SK-N-DZ (cell line): Measurements from ENCODE around the gene MTM1.

Experiments
- DNase-seq: peaks from one replicate; pipeline ENCODE4 v3.0.0-alpha.2; 2015; ENCODE audit warnings: low spot score

MTM1 gene

DNA sequence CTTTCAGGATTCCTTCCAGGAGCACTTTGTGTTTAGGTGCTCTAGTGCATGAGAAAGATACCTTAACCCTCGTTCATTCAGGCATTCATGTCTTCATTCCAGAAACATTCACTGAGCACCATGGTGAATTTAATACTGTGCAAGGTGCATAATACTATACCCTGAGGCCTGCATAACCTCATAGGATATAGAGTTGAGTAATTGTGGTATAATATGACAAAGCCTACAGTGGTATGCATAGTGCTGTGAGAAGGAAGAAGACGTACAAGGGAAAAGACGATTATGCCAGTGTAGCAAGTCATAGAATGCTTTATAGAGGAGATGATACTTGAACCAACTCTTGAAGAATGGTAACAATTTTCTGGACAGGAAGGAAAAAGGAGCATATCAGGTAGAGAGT lies 34.3 kb downstream of the MTM1 start:
- no peak for DNase-seq

DNA sequence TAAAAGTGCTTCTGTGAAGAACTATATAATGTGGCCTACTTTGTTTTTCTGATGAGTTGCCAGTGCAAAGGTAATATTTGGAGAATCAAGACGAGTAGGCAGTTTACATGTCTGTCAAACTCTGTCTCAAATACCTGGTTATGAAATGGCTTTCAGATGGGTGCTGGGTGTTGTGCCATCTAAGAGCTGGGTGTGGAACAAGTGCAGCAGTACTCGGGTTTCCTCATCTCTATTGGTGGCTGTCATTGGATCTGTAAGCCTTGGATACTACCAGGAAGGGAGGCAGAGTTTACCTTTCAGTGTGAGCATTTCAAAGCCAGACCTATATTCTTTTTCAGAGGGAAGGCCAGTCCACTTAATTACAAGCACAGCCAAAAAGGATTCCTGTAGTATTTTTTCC lies 37.2 kb downstream of the MTM1 start:
- no peak for DNase-seq

DNA sequence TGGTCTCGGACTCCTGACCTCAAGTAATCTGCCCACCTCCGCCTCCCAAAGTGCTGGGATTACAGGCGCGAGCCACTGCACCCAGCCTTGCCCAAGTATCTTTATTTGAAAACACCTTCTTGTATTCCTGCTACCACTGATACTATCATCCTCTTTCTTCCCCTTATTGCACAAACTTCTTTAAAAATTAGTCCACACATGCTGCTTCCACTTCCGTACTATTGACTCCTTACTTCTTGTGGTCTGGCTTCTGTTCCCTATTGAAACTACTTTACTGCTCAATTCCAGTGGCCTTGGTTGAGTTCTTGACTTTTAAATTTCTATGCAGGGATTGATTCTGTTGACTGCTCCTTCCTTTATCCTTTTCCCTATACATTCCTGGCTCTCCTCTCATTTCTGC lies 38.8 kb downstream of the MTM1 start:
- DNase-seq, result no peak

DNA sequence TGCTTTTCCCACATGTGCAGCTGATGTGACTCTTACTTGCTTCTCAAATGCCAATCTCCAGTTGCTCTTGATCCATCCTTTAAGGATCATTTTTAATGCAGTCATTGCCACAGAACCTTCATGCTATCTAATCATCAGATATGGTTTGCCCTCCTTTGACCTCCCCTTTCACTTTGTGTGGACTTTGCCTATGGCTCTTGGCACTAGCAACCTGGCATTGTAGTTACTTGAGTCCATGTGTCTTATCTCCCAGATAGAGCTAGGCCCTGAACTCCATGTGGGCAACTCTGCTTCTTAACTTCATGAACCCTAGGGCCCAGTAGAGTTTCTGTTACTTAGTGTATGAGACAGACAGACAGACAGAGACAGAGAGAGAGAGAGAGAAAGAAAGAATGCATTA lies 41.6 kb downstream of the MTM1 start:
- DNase-seq, result no peak

DNA sequence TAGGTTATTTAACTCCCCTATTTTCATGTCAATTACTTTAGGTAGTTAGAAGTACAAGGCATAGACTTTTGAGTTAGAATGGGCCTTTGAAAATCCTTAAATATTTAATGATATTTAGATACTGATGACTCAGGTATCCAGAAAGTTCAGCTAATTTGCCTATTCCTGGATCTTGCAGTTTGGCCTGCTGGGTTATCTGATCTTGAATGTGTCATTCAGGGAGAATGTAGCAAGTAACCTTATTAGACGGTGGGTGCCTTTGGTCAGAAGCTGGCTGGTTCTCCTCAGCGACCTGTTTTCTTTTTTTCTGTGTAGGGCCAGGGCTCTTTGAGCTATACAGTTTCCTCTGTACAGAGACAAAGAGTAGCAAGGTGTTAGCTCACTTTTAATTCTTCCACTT lies 42.0 kb downstream of the MTM1 start:
- no peak for DNase-seq

DNA sequence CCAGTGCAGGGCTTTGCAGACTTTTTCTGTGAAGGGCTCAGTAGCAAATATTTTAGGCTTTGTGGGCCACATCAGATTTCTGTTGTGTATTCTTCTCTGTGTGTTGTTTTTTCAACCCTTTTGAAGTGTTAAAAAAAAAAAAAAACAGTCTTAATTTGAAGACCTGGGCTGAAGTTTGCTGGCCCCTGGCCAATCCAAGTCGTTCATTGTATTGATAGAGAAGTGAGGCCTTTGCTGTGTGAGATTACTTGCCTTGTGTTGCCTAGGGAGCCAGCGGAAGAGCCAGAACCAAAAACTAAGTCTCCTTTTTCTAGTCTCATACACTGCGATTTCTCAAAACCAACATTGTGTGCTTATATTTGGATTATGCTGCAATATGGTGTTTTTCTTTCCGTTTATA lies 46.9 kb downstream of the MTM1 start:
- no peak for DNase-seq

DNA sequence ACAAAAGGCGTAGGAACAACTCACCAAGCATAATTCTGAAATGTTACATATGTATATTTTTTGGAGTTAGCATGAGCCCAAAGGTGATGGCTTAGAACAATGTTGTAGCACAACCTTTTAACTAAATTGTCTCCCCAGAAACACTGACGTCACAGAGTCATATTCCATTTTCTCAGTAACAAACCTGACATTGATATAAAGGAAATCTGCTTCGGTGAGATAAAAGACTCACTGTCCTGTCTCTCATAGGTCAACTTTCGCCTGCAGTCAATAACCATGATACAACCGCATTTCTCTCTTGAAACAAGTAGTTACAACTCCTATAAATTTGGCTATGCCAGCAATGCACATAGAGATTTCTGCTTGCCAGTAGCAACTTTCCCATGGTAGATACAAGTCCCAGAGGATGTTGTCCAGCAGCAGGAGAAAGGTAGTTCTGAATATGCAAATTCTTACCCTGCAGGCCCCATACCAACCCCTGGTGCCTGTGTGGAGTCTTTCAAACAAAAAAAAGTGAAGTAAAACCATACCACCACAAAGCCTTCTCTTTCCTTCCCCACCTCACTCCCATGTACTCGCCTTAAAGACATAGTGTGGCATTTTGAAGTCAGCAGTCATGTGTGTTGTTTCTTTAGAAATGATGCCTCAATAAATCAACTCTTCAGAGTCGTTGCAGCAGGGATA lies 47.9 kb downstream of the MTM1 start:
- no peak for DNase-seq

DNA sequence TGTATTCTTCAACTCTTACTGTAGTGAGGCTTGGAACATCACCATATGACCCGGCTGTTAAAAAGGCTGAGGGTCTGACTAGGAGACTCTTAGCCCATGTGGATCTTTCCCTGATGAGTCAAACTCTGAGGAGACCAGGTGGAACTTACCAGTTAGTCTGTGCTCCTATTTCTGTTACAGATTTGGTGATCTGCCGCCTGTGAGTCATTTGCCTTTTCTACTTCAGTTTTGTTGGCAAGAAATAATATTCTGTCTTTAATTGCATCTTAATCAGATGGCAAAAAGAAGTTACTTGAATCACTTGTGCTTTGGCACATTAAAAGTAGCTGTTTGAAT lies 48.4 kb downstream of the MTM1 start:
- no peak for DNase-seq

DNA sequence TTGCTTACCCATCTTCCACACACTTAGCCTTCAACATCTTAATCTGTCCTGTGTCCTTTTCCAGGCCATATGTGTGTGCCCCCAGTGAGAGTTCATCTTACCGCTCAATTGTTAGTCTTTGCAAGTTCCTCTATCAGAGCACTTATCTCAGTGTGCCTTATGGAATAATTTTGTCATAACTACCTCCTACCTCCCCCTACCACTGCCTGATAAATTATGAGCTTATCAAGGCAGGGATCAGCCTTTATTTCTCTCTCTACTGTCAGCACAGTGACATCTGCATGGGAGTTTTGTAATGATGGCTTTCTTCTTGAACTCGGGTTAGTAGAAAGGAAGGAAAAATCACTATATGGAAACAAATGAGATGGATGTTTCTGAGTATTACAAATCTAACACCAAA lies 53.2 kb downstream of the MTM1 start:
- peak; percentile 7 for DNase-seq

DNA sequence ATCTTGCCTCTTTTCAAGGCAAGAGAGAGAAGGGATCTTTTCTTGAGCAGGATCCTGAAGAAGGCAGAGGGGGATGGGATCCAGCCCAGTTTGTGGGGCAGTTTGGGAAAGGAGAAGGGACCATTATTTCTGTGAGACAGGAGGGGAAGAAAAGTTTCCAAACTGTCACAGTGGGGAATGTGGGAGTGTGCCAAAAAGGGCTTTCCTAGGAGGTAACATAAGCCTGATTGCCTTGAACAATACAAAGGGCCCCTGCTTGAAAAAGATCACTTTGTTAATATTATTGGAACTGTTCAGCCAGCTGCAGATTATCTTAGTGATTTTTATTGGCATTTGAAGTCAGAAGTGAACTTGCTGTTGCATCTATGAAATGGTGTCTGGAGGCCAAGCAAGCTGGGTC lies 55.2 kb downstream of the MTM1 start:
- no peak for DNase-seq

DNA sequence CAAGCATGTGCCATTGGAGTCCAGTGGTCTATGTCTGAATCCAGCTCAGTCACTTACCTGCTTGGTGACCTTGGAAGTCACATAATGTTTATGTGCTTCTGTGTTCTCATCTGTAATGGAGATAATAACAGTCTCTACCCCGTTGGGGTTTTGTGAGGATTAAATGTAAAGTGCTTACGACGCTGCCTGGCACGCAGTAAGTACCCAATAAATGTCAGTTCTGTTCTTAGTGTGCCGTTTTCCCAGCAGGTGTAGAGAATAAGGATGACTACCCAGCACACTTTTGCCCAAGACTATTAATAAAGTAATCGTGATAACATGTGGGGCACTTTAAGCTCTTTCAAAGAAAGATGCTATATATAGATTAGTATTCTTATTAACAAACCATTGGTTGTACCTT lies 56.7 kb downstream of the MTM1 start:
- DNase-seq, result no peak

DNA sequence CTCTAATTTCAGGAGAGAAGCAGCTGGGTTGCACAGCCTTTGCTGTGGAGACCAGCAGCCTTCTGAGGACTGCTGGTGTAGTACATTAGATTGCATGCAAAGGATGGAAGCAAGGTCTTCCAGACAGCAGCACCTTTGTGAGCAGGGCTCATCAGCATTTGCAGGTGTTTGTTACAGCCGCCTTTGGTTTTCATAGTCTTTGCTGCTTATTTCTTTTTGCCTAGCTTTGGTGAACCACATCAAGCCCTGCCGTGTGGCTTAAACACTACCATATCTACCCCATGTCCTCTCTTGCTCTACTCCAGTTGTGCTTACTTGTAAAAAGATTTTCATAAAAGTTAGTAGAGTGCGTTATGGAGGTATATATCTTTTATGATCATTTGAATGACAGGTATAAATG lies 57.5 kb downstream of the MTM1 start:
- DNase-seq, result no peak

DNA sequence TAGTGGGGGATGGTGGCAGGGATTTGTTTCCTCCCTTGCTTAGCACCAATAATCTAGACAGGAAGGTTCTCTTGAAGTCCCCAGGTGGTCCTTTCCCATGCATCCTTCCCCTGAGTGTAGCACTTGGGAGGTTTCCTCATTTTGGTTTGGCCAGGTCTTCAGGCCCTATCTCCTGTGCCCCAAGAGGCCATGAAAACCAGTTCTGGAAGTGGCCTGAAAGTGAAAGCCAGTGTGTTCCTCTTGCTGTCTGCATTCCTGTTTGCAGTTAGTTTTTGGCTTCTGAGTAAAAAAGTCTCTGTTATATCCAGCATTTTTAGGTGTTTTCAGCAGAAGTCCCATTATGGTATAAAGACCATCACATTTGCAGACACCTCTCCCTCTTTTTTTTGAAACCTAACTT lies 59.5 kb downstream of the MTM1 start:
- no peak for DNase-seq

DNA sequence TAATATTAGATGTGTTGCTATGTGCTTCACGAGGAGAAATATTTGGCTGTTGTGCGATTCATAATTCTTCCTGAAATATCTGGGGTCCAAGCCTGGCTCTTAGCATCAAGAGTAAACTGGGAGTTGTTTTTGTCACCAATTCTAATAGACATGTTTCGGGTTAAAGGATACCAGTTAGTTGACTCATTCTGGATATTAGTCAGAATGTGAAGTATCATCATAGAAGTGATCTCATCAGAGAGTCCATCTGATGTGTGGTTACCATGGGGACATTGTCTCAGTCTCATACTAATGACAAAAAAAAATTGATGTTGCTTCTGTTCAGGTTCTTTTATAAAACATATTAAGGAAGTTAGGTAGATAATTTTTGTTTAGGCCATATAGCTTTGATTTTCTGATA lies 67.5 kb downstream of the MTM1 start:
- no peak for DNase-seq

DNA sequence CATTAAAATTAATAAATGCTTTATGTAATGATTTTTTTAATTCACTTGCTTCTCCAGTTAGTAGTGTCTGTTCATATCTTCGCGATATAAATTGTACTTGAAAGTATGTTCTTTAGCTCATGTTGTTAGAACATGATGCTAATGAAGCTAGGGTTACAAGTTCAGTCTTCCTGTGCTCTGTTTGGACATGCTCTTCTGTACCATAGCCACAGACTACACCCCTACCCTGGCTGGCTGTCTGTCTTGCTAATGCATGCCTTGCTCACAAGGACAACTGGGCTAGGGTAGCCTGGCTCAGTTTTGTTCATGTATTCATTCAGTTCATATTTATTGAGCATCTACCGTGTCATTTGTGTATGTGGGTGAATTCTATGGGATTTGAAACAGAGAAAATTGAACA lies 74.0 kb downstream of the MTM1 start:
- DNase-seq, result no peak

DNA sequence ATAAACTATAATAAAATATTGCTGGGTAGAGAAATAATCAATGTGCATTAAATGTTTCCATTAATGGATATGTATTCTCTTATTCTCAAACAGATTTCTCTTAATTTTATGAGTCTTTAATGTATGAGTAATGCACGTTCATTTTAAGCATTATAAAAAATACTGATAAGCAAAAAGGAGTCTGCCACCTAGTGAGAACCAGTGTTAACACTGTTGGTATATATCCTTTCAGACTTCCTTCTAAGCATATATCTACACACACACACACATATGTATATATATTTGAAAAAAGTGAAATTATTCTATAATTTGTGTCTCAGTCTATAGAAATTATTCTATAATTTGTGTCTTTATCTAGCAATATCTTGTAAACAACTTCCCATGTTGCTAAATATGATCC lies 74.8 kb downstream of the MTM1 start:
- DNase-seq, result no peak

DNA sequence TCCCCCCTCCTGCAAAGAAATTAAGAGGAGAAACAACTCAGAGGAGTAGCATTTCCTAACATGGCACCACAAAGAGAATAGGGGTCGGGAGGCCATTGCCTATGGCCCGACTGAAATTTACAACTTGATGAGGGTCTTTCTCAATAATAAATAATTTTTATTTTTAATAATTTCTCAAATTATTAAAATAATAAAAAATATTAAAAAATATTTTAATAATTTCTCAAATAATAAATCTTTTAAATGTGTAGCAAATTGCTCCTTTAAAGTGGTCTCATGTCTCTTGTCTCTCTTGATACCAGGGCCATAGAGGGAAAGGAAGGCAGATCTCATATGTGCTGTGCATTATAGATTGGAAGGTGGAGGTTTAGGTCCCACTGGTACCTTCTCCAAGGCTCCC lies 75.5 kb downstream of the MTM1 start:
- DNase-seq, result no peak

DNA sequence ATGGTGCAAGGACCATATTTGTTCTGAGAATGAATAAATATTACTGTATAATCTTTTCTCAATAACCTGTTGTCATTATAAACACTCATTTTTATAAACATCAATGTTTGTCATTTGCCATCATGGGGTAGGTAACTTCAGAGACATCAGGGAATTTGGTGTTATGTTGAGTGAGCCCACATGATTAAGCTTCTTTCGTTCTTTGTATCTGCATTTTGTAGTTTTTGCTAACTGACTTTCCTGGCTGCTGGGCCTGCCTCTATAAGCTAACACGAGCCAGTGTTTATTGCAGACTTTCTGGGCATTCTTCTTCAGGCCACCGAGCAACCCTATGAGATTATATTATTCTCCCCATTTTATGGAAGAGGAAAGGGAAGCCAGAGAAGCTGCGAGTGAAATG lies 76.0 kb downstream of the MTM1 start:
- no peak for DNase-seq

DNA sequence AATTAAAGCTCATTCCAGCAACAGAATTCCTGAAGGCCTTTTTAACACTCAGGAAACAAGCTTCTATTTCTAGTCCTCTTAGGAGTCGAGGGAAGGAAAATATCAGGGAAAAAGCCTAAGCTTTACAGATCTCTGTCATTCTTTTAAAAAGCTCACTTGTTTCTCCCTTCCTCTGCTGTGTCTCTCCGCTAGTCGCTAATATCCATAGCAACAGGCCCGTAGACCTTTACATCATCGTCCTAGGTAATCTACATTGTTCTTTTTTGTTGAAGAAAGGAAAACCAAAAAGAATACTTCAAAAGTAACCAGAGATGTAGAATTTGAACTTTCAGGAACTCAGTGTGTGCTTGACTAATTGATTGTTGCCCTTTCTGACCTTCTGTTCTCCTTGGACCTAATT lies 78.9 kb downstream of the MTM1 start:
- DNase-seq, result no peak

DNA sequence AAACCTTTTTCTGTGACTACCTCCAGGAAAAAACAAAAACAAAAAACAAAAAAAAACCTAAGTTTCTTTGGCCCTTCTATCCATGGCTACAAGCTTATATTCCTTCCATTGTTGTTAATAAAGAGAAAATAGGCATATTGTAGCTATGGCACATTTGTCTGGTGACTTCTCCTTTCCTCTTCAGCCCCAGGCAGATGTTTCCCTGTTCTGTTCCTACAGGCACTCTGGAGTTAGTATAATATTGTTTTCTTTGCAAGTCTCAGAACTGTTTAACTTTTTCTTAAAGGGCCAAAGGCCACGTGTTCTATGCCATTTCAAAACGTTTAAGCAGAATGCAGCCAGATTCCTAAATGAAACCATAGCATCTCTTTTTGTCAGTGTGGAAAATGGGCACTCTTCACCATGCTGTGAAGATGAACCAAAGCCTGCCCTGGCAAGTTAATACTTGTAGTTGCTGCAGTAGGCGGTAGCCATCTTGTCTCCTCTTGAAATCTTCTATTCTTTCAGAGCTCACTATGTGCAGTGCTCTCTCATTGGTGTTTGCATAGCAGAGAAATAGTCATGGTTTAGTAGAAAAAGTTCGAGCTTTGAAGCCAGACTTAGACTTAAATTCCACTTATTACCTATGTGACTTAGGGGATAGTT lies 80.0 kb downstream of the MTM1 start:
- DNase-seq, result no peak

DNA sequence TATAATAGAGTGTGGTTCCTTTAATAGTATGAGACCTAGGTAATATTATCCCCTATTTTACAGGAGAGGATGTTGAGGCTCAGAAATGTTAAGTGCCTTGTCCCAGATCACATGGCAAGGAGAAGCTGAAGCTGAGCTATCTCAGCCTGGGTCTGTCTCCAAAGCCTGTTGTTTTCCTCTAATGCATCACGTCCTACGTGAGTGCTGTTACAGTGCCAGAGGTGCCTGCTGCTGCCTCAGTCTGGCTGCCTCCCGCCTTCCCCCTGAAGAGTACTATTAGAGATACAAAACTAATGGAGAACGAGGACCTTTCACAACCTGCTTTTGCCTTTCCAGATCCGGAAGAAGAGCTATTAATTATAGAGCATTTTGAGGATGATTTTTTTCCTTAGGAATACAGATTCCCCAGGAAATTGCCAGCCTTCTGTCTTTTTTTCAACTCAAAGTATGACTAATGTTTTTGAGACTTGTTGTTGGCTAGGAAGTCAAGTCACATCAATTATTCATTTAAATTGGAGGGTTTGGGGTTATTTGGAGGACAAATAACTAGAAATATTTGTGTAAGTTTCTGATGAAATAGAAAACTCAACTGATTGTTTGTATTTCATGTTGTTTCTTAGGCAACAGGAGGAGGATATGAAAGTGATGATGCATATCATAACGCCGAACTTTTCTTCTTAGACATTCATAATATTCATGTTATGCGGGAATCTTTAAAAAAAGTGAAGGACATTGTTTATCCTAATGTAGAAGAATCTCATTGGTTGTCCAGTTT lies 80.9 kb downstream of the MTM1 start:
- no peak for DNase-seq

DNA sequence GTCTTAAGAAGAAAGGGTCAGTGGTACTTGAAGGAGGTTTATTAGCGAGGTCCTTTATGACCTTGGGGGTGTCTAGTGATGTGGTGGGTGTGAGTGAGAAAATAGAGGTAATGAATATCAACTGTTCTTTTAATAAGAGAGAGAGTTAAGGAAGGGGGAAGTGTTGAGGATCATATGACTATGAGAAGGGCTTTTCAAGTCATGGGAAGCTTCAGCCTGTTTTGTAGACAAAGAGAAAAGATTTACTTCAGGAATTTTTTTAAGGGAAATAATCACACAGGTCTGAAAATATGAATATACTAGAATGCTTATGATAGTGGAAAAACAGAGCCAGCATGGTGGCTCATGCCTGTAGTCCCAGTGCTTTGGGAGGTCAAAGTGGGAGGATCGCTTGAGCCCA lies 83.5 kb downstream of the MTM1 start:
- DNase-seq, result no peak

DNA sequence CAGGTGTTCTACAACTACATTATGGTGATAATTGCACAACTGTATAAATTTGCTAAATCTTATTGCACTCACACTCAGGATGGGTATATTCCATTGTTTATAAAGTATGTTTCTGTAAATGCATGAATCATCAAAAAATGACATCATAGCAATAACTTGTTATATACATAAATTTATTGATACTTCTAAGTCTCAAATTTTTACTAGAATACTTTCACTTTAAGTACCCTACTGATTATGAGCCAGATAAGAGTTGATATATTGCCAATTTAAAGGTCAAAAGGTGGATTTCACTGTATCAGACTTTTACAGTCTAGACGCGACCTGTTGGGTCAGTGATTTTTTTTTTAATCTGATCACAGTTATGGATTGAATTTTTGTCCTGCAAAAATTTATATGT lies 87.4 kb downstream of the MTM1 start:
- DNase-seq, result no peak
